HG02678 (cell line): Measurements from ENCODE around the gene ZFHX2.
"Not testable (repeated sequence)": the region's sequence is repeated elsewhere in the genome, so short reads cannot be mapped to it uniquely, and the experiment has no call there.

Experiments used
- ATAC-seq: cut with Tn5 transposase; IDR thresholded peaks from one replicate; pipeline ENCODE4 v1.9.1; 2021; ENCODE audit warnings: mild to moderate bottlenecking, moderate library complexity; ENCODE audit not compliant: unreplicated experiment

Gene ZFHX2

DNA sequence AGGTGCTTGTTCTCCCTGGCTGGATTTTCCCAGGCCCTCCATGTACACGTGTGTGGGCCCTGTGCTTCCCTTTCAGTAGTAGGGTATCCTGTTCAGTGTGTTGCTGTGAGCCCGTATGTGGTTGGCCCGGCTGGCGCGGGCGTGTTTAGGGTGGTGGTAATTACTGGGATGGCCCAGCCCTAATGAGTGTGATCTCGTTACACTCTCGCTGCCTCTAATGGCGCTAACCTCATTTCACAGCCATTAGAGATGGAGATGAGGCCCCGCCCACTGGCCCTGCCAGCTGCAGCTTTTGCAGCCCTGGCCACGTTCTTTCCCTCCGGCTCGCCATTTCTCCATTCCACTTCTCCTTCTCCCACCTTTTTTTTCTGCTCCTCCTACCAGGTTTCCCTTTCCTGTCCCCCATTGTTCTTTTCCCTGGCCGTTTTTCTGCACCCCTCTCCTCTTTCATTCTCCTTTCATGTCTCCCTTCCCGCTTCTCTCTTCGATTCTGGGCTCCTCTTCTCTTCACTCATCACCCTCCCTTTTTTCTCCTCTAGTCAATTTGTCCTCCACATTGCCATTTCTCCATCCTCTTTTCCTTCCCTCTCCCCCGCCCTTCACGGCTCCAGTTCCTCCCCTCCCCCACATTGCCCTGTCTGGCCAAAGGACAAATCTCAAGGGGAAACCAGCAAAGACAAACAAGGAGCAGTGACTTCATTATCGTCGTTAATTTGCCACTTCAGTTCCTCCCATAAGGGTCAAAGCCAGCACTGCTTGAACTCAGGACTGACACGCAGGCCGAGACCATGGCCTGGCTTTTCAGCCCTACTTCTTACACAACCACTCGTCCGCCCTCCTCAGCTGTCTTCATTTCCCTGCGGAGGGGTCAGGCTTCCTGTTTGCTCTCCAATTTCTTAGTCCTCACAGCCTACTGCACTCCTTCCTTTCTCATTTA, 6.8 kb downstream of the ZFHX2 start:
- ATAC-seq, result no peak

DNA sequence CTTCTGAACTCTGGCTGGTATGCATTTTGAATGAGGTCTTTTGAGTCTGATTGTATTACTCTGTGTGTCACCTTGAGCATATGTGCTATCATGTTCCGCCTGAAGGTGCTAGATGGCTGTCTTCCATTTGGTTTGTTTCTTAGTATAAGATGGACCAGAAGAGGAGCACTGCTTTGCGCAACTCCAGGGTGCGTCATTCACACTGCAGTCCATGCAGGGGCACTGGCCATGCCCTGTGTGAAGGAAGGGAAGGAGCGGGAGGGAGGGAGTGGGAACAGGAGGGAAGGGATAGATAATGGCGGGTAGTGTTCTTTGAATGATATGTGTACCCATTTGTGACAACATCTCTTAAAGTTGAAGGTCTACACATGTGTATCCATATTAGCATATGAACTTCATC, 8.2 kb downstream of the ZFHX2 start:
- no peak for ATAC-seq

DNA sequence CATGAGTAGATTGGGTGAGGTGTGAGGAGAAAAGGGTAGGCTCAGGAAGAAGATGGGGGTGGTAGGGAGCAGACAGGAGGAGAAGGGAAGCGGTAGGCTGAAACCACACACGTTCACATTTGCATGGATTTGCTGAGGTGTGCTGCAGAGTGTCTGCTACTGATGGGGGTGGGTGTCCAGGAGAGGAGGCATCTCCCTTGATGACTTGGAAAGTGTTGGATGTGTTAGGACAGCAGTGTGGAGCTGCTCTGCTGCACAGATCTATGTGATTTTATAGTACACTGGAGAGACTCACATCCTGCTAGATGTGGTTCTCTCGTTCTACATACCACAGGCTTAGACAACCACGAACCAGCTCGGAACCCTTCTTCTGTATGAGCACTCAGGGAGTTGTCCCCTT, 9.3 kb downstream of the ZFHX2 start:
- ATAC-seq, result no peak

DNA sequence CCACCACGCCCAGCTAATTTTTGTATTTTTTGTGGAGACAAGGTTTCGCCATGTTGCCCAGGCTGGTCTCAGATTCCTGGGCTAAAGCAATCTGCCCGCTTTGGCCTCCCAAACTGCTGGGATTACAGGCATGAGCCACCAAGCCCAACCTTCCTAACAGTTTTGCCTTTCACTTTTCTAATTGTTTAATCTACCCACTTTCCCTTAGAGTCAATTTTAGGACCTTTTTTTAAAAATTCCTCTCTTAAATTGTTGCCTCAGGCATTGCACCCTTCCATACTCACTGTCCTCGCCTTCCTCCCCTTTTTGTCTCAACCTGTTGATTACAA, 11.5 kb downstream of the ZFHX2 start:
- no peak for ATAC-seq

DNA sequence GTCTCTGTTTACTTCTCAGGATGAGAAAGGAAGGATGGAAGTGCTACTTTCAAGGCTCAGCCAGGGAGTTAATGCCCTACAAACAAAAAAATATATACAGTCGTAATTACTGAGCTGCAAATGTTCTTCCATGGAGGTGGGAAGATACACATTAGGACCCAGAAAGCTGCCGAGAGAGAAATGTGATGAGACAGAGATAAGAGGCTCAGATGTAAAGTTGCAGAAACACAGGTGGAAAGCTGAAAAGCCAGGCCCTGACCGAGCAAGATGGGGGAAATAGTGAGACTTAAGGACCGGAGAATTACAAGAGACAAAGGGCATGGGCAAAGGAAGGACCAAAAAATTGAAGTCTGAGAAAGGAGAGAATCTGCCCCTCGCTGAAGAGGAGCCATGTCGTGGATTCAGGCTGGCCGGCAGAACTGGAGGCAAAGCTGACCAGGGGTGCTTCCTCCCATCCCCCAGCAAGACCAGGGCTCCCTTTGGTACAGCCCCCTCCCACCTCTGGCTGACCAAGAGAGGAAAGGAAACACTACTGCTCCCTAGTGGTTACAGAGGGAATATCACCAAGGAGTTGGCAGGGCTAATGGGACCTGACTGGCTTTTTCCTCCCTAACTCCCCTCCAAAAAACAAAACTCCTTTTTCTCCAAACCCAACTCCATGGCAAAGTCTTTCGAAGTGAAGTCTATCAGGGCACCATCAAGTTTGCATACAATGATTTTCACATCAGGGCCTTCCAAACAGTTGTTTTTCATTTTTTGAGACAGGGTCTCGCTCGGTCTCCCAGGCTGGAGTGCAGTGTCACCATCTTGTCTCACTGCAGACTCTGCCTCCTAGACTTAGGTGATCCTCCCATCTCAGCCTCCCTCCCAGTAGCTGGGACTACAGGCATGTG, 12.1 kb downstream of the ZFHX2 start:
- no peak for ATAC-seq

DNA sequence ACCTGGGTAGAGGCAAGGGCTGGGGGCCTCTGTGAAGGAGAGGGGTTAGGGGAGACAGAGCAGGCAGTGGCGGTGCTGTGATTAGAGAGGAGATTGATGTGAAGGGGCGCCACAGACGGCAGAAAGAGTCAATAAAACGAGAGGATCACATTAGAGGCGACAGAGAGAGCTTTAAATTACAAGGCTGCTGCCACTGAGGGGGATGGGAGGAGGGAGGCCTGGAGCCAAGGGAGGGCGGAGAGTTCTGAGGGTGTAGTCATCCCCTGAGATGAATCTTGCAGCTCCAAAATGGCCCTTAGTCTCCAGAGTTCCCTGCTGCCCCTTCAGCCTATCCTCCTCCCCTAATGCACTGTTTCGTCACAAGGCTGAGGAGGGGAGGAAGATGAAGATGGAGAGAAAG, 12.8 kb downstream of the ZFHX2 start:
- ATAC-seq, result no peak

DNA sequence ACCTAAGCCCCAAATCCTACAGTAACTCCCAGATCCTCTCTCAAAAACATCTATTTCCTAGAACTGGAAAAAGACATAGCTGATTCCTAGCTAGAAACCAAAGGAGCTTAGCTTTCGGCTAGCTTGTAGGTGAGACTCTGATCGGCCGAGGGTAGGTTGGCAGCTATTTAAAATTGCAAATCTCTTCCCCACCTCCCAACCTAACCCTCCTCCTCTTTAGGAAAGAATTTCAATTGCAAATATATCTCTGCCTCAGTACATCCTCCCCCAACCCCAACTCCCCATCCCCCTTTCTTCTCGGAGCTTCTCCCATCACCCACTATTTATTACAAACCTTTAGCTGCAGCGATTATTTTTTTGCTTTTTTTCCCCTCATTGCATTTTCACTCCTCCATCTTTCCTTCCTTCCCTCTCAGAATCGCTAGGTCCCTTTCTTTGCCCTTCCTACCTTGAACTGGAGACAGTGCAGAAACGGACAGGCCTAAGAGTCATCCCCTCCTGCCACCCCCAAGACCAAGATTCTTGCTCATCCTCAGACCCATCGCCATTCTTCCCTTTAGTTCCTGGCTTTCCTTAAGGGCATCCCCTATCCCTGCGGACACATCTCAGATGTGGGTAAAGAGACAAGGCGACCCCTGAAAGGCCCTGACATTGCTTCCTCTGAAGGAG, 13.4 kb downstream of the ZFHX2 start:
- ATAC-seq, result no peak

DNA sequence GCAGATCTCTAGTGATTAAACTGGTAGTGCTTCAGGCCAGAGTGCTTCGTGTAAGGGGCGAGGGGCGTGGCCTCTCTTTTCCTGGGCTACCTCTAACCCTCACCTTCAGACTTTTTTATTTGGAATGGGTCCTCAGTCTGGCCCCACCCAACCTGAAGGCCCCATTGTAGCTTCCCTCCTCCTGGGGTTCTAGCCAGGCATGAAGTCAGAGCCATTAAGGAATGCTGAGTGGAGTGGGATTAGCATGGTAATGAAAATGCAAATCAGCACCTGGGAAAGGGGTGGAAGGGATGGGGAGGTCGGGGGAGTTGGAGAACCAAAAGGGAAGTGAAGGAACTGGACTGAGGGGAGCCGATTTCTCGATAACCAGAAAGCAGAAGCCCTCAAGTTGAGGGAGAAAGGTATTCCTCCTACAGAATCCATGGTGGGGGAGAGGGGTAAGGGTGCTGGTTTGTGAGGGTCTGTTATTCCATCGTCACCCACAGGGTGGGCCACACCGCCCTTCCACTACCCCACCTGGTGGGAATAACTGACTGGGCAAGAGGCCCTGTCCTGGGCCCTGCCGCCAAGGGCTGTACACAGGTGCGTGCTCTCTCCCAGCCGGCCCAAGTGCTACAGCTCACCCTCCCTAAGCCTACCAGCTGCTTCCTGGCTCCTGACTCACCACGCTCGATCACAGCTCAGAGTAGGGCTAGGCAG, 14.1 kb downstream of the ZFHX2 start:
- no peak for ATAC-seq

DNA sequence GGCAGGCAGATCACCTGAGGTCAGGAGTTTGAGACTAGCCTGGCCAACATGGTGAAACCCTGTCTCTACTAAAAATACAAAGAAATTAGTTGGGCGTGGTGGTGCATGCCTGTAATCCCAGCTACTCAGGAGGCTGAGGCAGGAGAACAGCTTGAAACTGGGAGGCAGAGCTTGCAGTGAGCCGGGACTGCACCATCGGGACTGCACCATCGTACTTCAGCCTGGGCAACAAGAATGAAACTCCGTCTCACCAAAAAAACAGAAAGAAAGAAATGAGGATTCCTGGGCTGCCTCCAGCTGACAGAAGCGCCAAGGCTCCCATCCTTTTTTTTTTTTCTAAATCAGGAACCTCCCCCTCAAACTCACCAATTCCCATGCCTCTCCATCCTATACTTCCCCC, 14.7 kb downstream of the ZFHX2 start:
- ATAC-seq, result not testable (repeated sequence)

DNA sequence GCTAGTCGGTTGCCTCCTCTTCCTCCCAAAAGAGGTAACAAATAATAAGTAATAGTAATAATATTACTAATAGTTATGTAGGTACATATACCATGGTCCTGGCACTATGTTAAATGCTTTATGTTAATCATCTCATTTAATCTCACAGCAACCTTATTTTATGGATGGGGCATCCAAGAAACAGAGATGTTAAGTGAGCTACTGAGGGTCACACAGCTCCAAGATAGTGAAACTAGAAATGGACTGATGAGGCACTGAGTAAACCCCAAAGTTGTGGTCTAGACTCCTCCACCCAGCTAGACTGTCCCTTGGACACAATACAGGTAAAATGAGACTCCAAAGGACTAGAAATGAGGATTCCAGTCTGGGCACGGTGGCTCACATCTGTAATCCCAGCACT, 15.1 kb downstream of the ZFHX2 start:
- no peak for ATAC-seq

DNA sequence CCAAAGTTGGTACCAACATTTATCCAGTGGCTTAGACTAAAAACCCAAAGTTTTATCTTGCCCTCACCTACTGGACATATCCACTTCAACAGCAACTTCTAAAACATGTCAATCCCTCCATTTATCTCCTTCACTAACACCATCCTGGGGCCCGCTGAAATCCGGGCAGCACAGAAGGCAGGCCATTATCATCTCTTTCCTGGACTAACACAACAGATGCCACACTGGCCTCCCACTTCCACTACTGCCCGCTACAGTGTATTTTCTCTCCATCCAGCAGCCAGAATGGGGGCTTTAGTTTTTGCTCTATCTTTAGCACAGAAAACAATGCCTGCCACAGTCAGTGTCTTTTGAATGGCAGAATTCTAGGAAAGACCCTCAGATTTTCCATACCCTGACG, 15.6 kb downstream of the ZFHX2 start:
- no peak for ATAC-seq

DNA sequence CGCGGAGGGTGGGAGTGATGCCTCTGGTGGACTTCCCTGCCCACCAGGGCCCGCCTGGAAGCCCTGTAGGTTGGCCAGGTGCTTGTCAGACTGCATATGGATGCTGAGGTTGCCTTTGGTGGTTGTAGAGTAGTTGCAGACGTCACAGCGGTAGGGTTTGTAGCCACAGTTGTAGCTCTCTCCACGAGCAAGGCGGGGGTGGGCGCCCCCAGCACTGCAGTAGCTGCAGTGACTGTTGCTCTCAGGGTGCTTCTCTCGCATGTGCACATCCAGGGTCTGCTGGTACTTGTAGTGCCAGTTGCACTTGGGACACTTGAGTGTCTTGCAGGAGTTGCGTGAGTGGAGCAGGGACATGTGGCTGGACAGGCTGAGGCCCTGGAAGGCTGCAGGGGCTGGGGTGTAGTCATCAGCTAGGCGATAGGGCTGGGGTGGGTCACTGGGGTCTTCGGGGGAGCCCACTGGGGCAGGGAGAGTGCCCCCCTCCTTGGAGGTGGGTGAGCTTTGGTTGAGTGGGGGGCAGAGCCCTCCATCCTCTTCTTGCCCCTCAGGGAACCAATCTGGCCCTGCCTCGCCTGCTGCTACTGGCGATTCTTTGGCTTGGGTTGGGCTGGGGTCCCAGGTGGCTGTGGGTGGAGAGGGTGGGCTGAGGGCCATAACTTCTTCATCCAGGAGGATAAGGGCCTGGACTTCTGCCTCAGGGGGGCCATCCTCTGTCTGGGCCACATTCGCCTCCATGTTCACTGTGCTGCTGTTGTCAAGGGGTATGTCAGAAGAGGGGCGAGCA, 17.7 kb downstream of the ZFHX2 start:
- no peak for ATAC-seq

DNA sequence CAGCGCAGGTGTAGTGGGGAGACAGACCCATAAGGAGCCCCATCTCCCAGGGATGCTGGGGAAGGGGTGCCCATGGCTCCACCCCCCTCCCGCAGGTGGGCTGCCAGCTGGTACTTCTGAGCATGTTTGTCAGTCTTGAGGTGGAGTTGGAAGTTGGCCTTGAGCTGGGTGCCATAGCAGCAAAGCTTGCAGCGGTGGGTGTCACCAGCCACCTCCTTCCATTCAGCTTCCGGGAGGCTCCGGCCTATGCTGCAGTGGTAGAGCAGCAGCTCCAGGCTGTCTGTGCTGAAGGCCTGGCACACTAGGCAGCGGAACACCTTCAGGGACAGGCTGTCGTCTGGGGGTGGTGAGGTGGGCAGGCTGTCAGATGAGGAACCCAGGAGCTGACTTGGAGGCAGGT, 18.9 kb downstream of the ZFHX2 start:
- ATAC-seq, result no peak

DNA sequence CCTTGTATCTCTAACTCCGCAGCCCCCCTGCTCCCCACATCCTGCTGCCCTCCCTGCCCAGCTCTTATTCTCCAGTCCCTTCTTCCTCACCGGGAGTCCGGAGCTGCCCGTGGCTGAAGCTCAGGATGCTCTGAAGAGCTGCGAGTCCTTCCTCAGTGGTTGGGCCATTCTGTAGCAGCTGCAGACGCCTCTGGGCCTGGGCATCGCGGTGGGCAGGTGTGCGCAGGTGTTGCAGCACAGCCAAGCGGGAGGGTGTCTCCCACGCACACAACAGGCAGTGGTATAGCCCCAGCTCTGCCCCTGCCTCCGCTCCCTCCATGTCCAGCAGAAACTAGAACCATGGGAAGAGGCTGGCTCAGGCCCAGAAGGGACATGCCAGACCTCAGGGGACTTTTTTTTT, 20.2 kb downstream of the ZFHX2 start:
- ATAC-seq, result no peak

DNA sequence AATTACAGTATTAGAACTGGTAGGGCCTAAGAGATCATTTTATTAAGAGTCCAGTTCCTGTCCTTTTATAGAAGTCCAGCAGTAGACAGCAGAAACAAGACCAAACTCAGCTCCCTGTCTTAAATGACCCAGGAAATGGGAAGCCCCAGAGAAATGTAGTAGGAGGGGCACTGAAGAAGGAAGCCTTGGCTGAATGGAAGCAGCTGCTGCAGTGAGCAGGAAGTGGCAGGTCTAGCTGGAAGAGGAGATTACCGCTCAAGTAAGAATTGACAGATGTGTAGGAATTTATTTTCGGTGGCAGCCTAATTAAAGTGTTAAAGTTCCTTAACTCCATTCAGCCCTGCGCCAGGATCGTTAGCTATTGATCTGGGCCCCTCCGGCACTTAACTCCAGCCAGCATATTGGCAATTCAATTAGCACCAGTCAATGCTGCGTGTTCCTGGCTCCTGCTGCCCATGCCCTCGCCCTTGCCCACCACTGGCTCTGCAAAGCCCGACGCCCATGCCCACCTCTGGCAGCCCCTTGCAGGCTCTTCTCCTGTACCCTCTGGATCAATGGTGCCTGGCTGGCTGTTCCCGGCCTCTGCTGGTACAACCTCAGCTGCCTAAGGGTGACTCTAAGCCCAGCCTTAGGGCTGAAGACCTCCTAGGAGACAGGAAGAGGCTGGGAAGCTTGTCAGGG, 21.1 kb downstream of the ZFHX2 start:
- ATAC-seq, result no peak

DNA sequence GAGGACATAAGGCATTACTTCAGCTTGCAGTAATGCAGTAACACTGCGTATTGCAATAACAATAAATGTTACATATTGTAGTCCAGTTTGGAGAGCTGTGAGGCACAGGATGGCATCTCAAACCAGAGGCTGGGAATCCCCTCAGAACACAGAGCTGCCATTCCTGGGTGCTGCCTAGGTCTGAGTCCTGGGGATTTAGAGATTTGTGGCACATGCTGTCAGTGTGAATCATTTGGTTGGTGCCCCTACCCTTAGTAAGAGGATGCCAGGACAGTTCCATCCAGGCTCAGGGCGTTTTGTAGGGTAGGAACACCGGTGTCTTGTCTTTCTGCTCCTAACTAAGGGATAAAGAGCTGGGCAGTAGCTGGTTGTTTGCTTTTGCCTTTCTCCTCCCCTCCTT, 22.5 kb downstream of the ZFHX2 start:
- no peak for ATAC-seq

DNA sequence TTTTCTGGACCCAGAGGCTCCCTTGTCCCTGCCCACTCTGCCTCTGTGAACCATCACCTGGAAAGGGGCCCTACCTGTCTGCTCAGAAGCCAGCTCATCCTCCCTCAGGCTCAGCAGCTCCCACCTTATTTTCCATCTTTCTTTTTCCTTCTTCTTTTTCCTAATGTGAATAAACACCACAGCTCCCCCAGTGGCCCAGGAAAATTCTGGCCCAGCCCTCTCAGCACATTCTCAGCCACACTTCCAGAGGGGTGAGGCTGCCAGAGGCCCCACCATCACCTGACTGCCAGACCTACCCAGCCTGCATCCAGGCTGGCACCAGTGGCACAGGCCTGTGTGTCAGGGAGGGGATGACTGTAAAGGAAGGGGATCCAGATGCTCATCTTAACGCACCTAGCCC, 23.0 kb downstream of the ZFHX2 start:
- no peak for ATAC-seq

DNA sequence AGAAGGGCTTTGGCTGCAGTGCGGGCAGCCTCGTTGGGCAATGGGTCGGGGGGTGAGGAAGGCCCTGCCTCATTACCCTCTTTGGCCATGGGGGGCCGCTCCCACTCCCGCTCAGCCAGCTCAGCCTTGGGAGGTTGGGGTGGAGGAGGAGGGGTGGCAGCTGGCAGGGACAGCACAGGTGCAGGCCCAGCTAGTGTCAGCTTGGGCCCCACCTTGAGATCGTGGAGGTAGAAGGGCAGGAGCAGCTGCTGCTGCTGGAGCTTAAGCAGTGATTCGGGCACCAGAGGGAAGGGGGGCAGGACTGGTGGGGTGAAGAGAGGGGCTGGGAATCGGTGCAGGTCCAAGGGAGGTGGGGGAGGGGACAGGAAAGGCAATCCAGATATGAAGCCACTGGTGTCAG, 26.0 kb downstream of the ZFHX2 start:
- no peak for ATAC-seq

DNA sequence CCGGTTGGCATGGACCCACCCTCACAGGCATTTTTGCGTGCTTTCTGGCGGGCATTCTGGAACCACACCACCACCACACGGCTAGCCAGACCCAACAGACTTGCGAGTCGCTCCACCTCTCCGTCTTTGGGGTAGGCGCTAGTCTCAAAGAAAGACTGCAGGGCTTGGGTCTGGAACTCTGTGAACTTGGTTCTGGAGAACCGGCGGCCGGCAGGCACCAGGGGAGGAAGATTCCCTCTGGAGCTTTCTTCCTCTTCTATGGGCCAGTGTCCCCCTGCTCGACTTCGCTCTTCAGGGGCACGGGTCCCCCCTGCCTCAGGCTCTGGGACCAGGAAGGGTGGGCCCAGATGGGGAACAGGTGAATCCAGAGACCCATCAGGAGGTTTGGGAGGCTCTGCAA, 26.6 kb downstream of the ZFHX2 start:
- no peak for ATAC-seq
